OCI-LY1 (cell line): ENCODE measurements around the gene BMP6.

Experiments
- H2AFZ ChIP-seq: fragments of 200-600 bp; sonication (generic), shearing (Covaris generic); 2 replicates; pipeline ENCODE4 v1.6.0; 2014; ENCODE audit warnings: antibody characterized with exemption, mild to moderate bottlenecking, low read length
- H3F3A ChIP-seq: fragments of 200-600 bp; sonication (generic), shearing (Covaris generic); 2 replicates; pipeline ENCODE4 v1.6.0; 2014; ENCODE audit warnings: mild to moderate bottlenecking, antibody characterized with exemption, low read length, moderate library complexity; ENCODE audit not compliant: insufficient read depth
- H3K27ac ChIP-seq: fragments of 200-600 bp; sonication (generic); 2 replicates; pipeline ENCODE4 v1.5.1; 2014; ENCODE audit warnings: low read length, mixed run types, mild to moderate bottlenecking, low read depth; ENCODE audit not compliant: poor library complexity, severe bottlenecking
- H3K27me3 ChIP-seq: fragments of 200-600 bp; sonication (generic); 2 replicates; pipeline ENCODE4 v1.6.0; 2014; ENCODE audit warnings: antibody characterized with exemption, mild to moderate bottlenecking, low read length, moderate library complexity; ENCODE audit not compliant: insufficient read depth
- H3K36me3 ChIP-seq: fragments of 200-600 bp; sonication (generic); 2 replicates; pipeline ENCODE4 v1.6.1; 2014; ENCODE audit warnings: mild to moderate bottlenecking, antibody characterized with exemption, low read length, moderate library complexity, mixed read lengths; ENCODE audit not compliant: insufficient read depth
- H3K4me1 ChIP-seq: fragments of 200-600 bp; sonication (generic); 2 replicates; pipeline ENCODE4 v1.5.1; 2014; ENCODE audit warnings: mild to moderate bottlenecking, low read length, moderate library complexity; ENCODE audit not compliant: insufficient read depth, severe bottlenecking
- H3K4me2 ChIP-seq: fragments of 200-600 bp; sonication (generic), shearing (Covaris generic); 2 replicates; pipeline ENCODE4 v1.6.1; 2014; ENCODE audit warnings: low read length
- H3K4me3 ChIP-seq: fragments of 200-600 bp; sonication (generic); 2 replicates; pipeline ENCODE4 v1.5.1; 2014; ENCODE audit warnings: low read length, low read depth, mild to moderate bottlenecking, mixed read lengths; ENCODE audit not compliant: poor library complexity, severe bottlenecking
- H3K79me2 ChIP-seq: fragments of 200-600 bp; shearing (Covaris generic); 2 replicates; pipeline ENCODE4 v1.6.1; 2016; ENCODE audit warnings: mixed run types, low read length, mixed read lengths; ENCODE audit not compliant: insufficient read depth
- H3K9ac ChIP-seq: fragments of 200-600 bp; sonication (generic), shearing (Covaris generic); 2 replicates; pipeline ENCODE4 v1.6.1; 2014; ENCODE audit warnings: mild to moderate bottlenecking, low read length, mixed read lengths
- H3K9me2 ChIP-seq: fragments of 200-600 bp; sonication (generic), shearing (Covaris generic); 2 replicates; pipeline ENCODE4 v1.6.1; 2014; ENCODE audit warnings: low read depth, mild to moderate bottlenecking, low read length, mixed read lengths
- H3K9me3 ChIP-seq: fragments of 200-600 bp; shearing (Covaris generic); 2 replicates; pipeline ENCODE4 v1.6.1; 2014; ENCODE audit warnings: low read length, mixed read lengths
- H4K20me1 ChIP-seq: fragments of 200-600 bp; sonication (generic), shearing (Covaris generic); 2 replicates; pipeline ENCODE4 v1.6.0; 2016; ENCODE audit warnings: mild to moderate bottlenecking, low read length; ENCODE audit not compliant: insufficient read depth
- CTCF ChIP-seq: fragments of 200-600 bp; sonication (generic), shearing (Covaris generic); IDR thresholded peaks from 2 replicates; pipeline ENCODE4 v1.5.1; 2017; ENCODE audit warnings: mild to moderate bottlenecking, antibody characterized with exemption, low read length, moderate library complexity, mixed read lengths
- EZH2 ChIP-seq: fragments of 200-600 bp; sonication (generic), shearing (Covaris generic); IDR thresholded peaks from 2 replicates; pipeline ENCODE4 v1.8.0; 2017; ENCODE audit warnings: borderline replicate concordance, mixed run types, mild to moderate bottlenecking, antibody characterized with exemption, low read length, moderate library complexity, mixed read lengths

The BMP6 gene

DNA sequence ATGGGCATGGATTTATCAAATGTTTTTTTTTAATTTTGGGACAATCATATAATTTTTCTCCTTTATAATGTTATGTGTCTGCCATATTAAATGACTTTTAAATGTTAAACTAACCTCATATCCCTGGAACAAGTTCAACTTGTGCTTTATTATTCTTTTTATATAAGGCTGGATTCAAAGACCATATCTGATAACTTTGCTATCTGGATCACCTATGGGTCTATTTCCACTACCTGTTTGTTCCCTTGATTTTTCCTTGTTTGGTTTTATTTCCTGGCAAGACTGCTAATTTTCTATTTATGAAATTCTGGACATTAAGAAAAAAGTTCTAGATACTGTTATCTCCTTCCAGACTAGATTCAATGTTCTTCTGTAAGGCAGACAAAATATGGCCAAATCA is 125.9 kb downstream of the BMP6 start:
- Histone ChIP-seq H2AFZ (no peak overlapping the region), H3K79me2 (no peaks in the 10 kb centered on the region)

GRCh38 chr6:7859591-7859990 is 133.7 kb downstream of the BMP6 start:
- Histone ChIP-seq H3K4me1 (no peaks in the 10 kb centered on the region), H3K27me3 (peaks cover 2% of the 10 kb centered on the region; the same call in 1 of the 2 replicates), H3F3A (no peaks in the 10 kb centered on the region), H3K4me3 (no peak overlapping the region), H3K4me2 (no peak overlapping the region), H3K79me2 (no peaks in the 10 kb centered on the region), H3K9ac (no peak overlapping the region), H3K36me3 (no peaks in the 10 kb centered on the region), H3K9me2 (no peaks in the 10 kb centered on the region), H3K9me3 (no peaks in the 10 kb centered on the region), H3K27ac (no peak overlapping the region), H4K20me1 (no peaks in the 10 kb centered on the region), H2AFZ (no peak overlapping the region)
- no peak for TF ChIP-seq EZH2
- no peak for TF ChIP-seq CTCF

More for the DNA sequence above, 125.9 kb downstream of the BMP6 start:
- Histone ChIP-seq H3K27me3 (no peaks in the 10 kb centered on the region), H3K4me2 (no peak overlapping the region), H3K9me2 (no peaks in the 10 kb centered on the region), H3K9me3 (peaks cover 6% of the 10 kb centered on the region; the same call in 1 of the 2 replicates), H3K9ac (no peak overlapping the region), H4K20me1 (no peaks in the 10 kb centered on the region), H3K4me3 (no peak overlapping the region), H3K4me1 (no peaks in the 10 kb centered on the region), H3K36me3 (no peaks in the 10 kb centered on the region), H3F3A (no peaks in the 10 kb centered on the region), H3K27ac (no peak overlapping the region)
- TF ChIP-seq EZH2 (no peak), CTCF (no peak)

GRCh38 chr6:7865781-7866180 is 139.9 kb downstream of the BMP6 start:
- no peaks in the 10 kb centered on the region for H3K9me3 ChIP-seq
- no peak overlapping the region for H3K4me2 ChIP-seq
- no peaks in the 10 kb centered on the region for H3K27me3 ChIP-seq
- no peak for TF ChIP-seq CTCF
- TF ChIP-seq EZH2: no peak
- H3K36me3 ChIP-seq: no peaks in the 10 kb centered on the region
- no peak overlapping the region for H3K9ac ChIP-seq
- H3F3A ChIP-seq: no peaks in the 10 kb centered on the region
- H2AFZ ChIP-seq: no peak overlapping the region
- H4K20me1 ChIP-seq: no peaks in the 10 kb centered on the region
- no peaks in the 10 kb centered on the region for H3K79me2 ChIP-seq
- H3K4me3 ChIP-seq: no peak overlapping the region
- H3K27ac ChIP-seq: no peak overlapping the region
- no peaks in the 10 kb centered on the region for H3K9me2 ChIP-seq
- no peaks in the 10 kb centered on the region for H3K4me1 ChIP-seq
